ENCODE results near the gene RABGAP1L.

GRCh38 chr1:174682419-174683008, 523.2 kb downstream of the RABGAP1L start:
- TF ChIP-seq CTCF (IDR thresholded peaks at IDR 0.05): no peak
- no peak for TF ChIP-seq EZH2 (IDR thresholded peaks at IDR 0.05)
